ENCODE measurements around the gene PLCXD1. TPM values are rescaled to one million over a fixed set of nuclear protein-coding genes. Genes with fewer than 3 reads are reported as not detected.
"Not testable (repeated sequence)": the region's sequence is repeated elsewhere in the genome, so short reads cannot be mapped to it uniquely, and the experiment has no call there.

The PLCXD1 gene
- total and polyA plus RNA-seq, 4 donors: 6.7 to 50.6 (median 29.0) TPM

- Histone ChIP-seq H3K4me1 (ENCODE audit: control insufficient read depth, insufficient read depth, low read length) (no peaks in the 10 kb centered on the region), H3K36me3 (ENCODE audit: control insufficient read depth, insufficient read depth, low read length) (no peaks in the 10 kb centered on the region), H3K27ac (ENCODE audit: low read depth, low read length) (no peak overlapping the region), H3K27me3 (ENCODE audit: control insufficient read depth, insufficient read depth, low read length) (peaks cover 2% of the 10 kb centered on the region), H3K4me3 (ENCODE audit: low read depth, low read length) (no peak overlapping the region), H3K9me3 (ENCODE audit: control insufficient read depth, insufficient read depth, low read length) (no peaks in the 10 kb centered on the region)
- no peak for DNase-seq (ENCODE audit: low read depth in 4 of 6, low spot score in 6 of 6)
- WGBS (ENCODE audit: insufficient coverage): 67% methylated on average over 6 of the region's 12 CpGs
Measured at GRCh38 chrX:261919-262352, 19.2 kb upstream of the PLCXD1 start.

- Histone ChIP-seq H3K27ac (ENCODE audit: low read depth, low read length) (no peak overlapping the region), H3K4me1 (ENCODE audit: control insufficient read depth, insufficient read depth, low read length) (no peaks in the 10 kb centered on the region), H3K27me3 (ENCODE audit: control insufficient read depth, insufficient read depth, low read length) (peaks cover 2% of the 10 kb centered on the region), H3K36me3 (ENCODE audit: control insufficient read depth, insufficient read depth, low read length) (no peaks in the 10 kb centered on the region), H3K4me3 (ENCODE audit: low read depth, low read length) (no peak overlapping the region), H3K9me3 (ENCODE audit: control insufficient read depth, insufficient read depth, low read length) (no peaks in the 10 kb centered on the region)
- WGBS (ENCODE audit: insufficient coverage): 69% methylated on average over 5 of the region's 13 CpGs
- no peak for DNase-seq (ENCODE audit: low read depth in 4 of 6, low spot score in 6 of 6)
Measured at GRCh38 chrX:262381-262909, 18.7 kb upstream of the PLCXD1 start.

GRCh38 chrX:264006-264405 is 17.2 kb upstream of the PLCXD1 start:
- H3K27ac ChIP-seq (ENCODE audit: low read depth, low read length); H3K36me3 ChIP-seq (ENCODE audit: control insufficient read depth, insufficient read depth, low read length); H3K27me3 ChIP-seq (ENCODE audit: control insufficient read depth, insufficient read depth, low read length); DNase-seq (ENCODE audit: low read depth in 4 of 6, low spot score in 6 of 6); H3K9me3 ChIP-seq (ENCODE audit: control insufficient read depth, insufficient read depth, low read length); H3K4me1 ChIP-seq (ENCODE audit: control insufficient read depth, insufficient read depth, low read length); H3K4me3 ChIP-seq (ENCODE audit: low read depth, low read length): not testable (repeated sequence)
- WGBS (ENCODE audit: insufficient coverage): 88% methylated on average over 13 of the region's 16 CpGs

- H3K9me3 ChIP-seq (ENCODE audit: control insufficient read depth, insufficient read depth, low read length): no peaks in the 10 kb centered on the region
- H3K36me3 ChIP-seq (ENCODE audit: control insufficient read depth, insufficient read depth, low read length): no peaks in the 10 kb centered on the region
- WGBS (ENCODE audit: insufficient coverage): 94% methylated on average over 12 of the region's 16 CpGs
- H3K4me1 ChIP-seq (ENCODE audit: control insufficient read depth, insufficient read depth, low read length): no peaks in the 10 kb centered on the region
- DNase-seq (ENCODE audit: low read depth in 4 of 6, low spot score in 6 of 6): no peak
- H3K4me3 ChIP-seq (ENCODE audit: low read depth, low read length): no peak overlapping the region
- no peak overlapping the region for H3K27ac ChIP-seq (ENCODE audit: low read depth, low read length)
- peaks cover 2% of the 10 kb centered on the region for H3K27me3 ChIP-seq (ENCODE audit: control insufficient read depth, insufficient read depth, low read length)
Measured at GRCh38 chrX:264634-265455, 16.3 kb upstream of the PLCXD1 start.

- H3K4me3 ChIP-seq (ENCODE audit: low read depth, low read length): no peak overlapping the region
- 87% methylated on average over 7 of the region's 8 CpGs for WGBS (ENCODE audit: insufficient coverage)
- H3K9me3 ChIP-seq (ENCODE audit: control insufficient read depth, insufficient read depth, low read length): no peaks in the 10 kb centered on the region
- H3K36me3 ChIP-seq (ENCODE audit: control insufficient read depth, insufficient read depth, low read length): no peaks in the 10 kb centered on the region
- H3K27me3 ChIP-seq (ENCODE audit: control insufficient read depth, insufficient read depth, low read length): peaks cover 2% of the 10 kb centered on the region
- no peak overlapping the region for H3K27ac ChIP-seq (ENCODE audit: low read depth, low read length)
- H3K4me1 ChIP-seq (ENCODE audit: control insufficient read depth, insufficient read depth, low read length): no peaks in the 10 kb centered on the region
- no peak for DNase-seq (ENCODE audit: low read depth in 4 of 6, low spot score in 6 of 6)
Measured at GRCh38 chrX:265502-265901, 15.7 kb upstream of the PLCXD1 start.

- Histone ChIP-seq H3K27me3 (ENCODE audit: control insufficient read depth, insufficient read depth, low read length) (no peaks in the 10 kb centered on the region), H3K4me1 (ENCODE audit: control insufficient read depth, insufficient read depth, low read length) (no peaks in the 10 kb centered on the region), H3K27ac (ENCODE audit: low read depth, low read length) (no peak overlapping the region), H3K9me3 (ENCODE audit: control insufficient read depth, insufficient read depth, low read length) (no peaks in the 10 kb centered on the region), H3K4me3 (ENCODE audit: low read depth, low read length) (no peak overlapping the region), H3K36me3 (ENCODE audit: control insufficient read depth, insufficient read depth, low read length) (no peaks in the 10 kb centered on the region)
- DNase-seq (ENCODE audit: low read depth in 4 of 6, low spot score in 6 of 6): no peak
- WGBS (ENCODE audit: insufficient coverage): 85% methylated on average over 30 of the region's 33 CpGs
Measured at GRCh38 chrX:267771-268261, 13.4 kb upstream of the PLCXD1 start.

GRCh38 chrX:270848-271367 is 10.3 kb upstream of the PLCXD1 start:
- Histone ChIP-seq H3K27me3 (ENCODE audit: control insufficient read depth, insufficient read depth, low read length) (peaks cover 5% of the 10 kb centered on the region), H3K36me3 (ENCODE audit: control insufficient read depth, insufficient read depth, low read length) (no peaks in the 10 kb centered on the region), H3K4me3 (ENCODE audit: low read depth, low read length) (no peak overlapping the region), H3K4me1 (ENCODE audit: control insufficient read depth, insufficient read depth, low read length) (peaks cover 8% of the 10 kb centered on the region), H3K27ac (ENCODE audit: low read depth, low read length) (no peak overlapping the region), H3K9me3 (ENCODE audit: control insufficient read depth, insufficient read depth, low read length) (no peaks in the 10 kb centered on the region)
- no peak for DNase-seq (ENCODE audit: low read depth in 4 of 6, low spot score in 6 of 6)
- WGBS (ENCODE audit: insufficient coverage): 85% methylated on average over 9 of the region's 21 CpGs

- Histone ChIP-seq H3K36me3 (ENCODE audit: control insufficient read depth, insufficient read depth, low read length) (no peaks in the 10 kb centered on the region), H3K4me3 (ENCODE audit: low read depth, low read length) (no peak overlapping the region), H3K27ac (ENCODE audit: low read depth, low read length) (no peak overlapping the region), H3K27me3 (ENCODE audit: control insufficient read depth, insufficient read depth, low read length) (peaks cover 17% of the 10 kb centered on the region), H3K9me3 (ENCODE audit: control insufficient read depth, insufficient read depth, low read length) (no peaks in the 10 kb centered on the region), H3K4me1 (ENCODE audit: control insufficient read depth, insufficient read depth, low read length) (peaks cover 20% of the 10 kb centered on the region)
- WGBS (ENCODE audit: insufficient coverage): 44% methylated on average over 13 of the region's 16 CpGs
- peak in 1 of 6 donors; percentile 45 for DNase-seq (ENCODE audit: low read depth in 4 of 6, low spot score in 6 of 6)
Measured at GRCh38 chrX:274904-275475, 6.2 kb upstream of the PLCXD1 start.

GRCh38 chrX:275476-275966 is 5.7 kb upstream of the PLCXD1 start:
- no peak for DNase-seq (ENCODE audit: low read depth in 4 of 6, low spot score in 6 of 6)
- Histone ChIP-seq H3K27ac (ENCODE audit: low read depth, low read length) (no peak overlapping the region), H3K36me3 (ENCODE audit: control insufficient read depth, insufficient read depth, low read length) (no peaks in the 10 kb centered on the region), H3K4me1 (ENCODE audit: control insufficient read depth, insufficient read depth, low read length) (peaks cover 20% of the 10 kb centered on the region), H3K9me3 (ENCODE audit: control insufficient read depth, insufficient read depth, low read length) (no peaks in the 10 kb centered on the region), H3K27me3 (ENCODE audit: control insufficient read depth, insufficient read depth, low read length) (peaks cover 17% of the 10 kb centered on the region), H3K4me3 (ENCODE audit: low read depth, low read length) (peak overlapping the region; percentile 50)
- WGBS (ENCODE audit: insufficient coverage): 39% methylated on average over 32 of the region's 32 CpGs
